Measurements from ENCODE around the gene MYT1.

DNA sequence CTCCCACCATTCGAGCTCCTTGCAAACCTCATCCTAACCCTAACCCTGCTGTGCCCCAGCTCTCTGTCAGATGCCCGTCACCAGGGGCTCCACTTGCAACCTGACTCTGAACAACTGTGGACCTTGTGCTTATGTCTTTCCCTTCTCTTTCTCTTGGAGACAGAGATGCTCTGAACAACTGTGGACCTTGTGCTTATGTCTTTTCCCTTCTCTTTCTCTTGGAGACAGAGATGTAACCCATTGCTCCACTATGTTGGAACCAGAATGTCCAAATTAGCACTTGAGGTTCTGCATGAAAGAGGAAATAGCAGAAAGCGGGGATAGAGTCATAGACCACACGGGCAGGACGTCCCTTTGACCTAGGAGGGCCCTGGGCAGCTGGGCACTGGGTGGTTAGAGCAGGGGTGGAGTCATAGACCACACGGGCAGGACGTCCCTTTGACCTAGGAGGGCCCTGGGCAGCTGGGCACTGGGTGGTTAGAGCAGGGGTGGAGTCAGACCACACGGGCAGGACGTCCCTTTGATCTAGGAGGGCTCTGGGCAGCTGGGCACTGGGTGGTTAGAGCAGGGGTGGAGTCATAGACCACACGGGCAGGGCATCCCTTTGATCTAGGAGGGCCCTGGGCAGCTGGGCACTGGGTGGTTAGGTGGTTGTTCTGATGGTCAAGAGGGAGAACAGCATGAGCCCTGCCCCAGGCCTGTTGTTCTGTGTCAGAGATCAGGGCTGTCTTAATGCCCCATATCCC, 113.5 kb downstream of the MYT1 start:
- no peak for TF ChIP-seq POLR2AphosphoS5 (IDR thresholded peaks at IDR 0.05; ENCODE audit: low read depth, low read length)
- no peak for TF ChIP-seq POLR2A (IDR thresholded peaks at IDR 0.05; ENCODE audit: low read depth, low read length)
- no peak for TF ChIP-seq TAF1 (IDR thresholded peaks at IDR 0.05; ENCODE audit: low read depth, low read length)
